Upper lobe of left lung (tissue), 6 donors: ENCODE results near the gene ADAMTSL3. TPM values are rescaled to one million over a fixed set of nuclear protein-coding genes. Genes with fewer than 3 reads are reported as not detected.
A peak's percentile ranks its signal among the peaks of the same experiment; 100 is the strongest.
"Not testable (repeated sequence)": the region's sequence is repeated elsewhere in the genome, so short reads cannot be mapped to it uniquely, and the experiment has no call there.

Source experiments
- ATAC-seq, 2 donors: fragments of 200-7000 bp; cut with Tn5 transposase; one replicate each; pipeline ENCODE4 v1.9.1; 2022; ENCODE audit warnings: mild to moderate bottlenecking in 2 of 2, moderate library complexity in 2 of 2; ENCODE audit not compliant: low FRiP score in 2 of 2
- DNase-seq, 2 donors: peaks; one replicate each; pipeline ENCODE4 v3.0.0-alpha.2; 2019 to 2020
- H3K27ac ChIP-seq, 4 donors: fragments of 200-600 bp; sonication (generic); one replicate each; pipeline ENCODE4 v1.5.1; 2016 to 2019
- H3K27me3 ChIP-seq, 4 donors: fragments of 200-600 bp; sonication (generic); one replicate each; pipeline ENCODE4 v1.5.1; 2017 to 2019
- H3K36me3 ChIP-seq, 4 donors: fragments of 200-600 bp; sonication (generic); one replicate each; pipeline ENCODE4 v1.5.1; 2016 to 2019
- H3K4me1 ChIP-seq, 4 donors: fragments of 200-600 bp; sonication (generic); one replicate each; pipeline ENCODE4 v1.5.1; 2018 to 2019
- H3K4me3 ChIP-seq, 4 donors: fragments of 200-600 bp; sonication (generic); one replicate each; pipeline ENCODE4 v1.5.1; 2017 to 2019; ENCODE audit warnings: mild to moderate bottlenecking in 2 of 4, moderate library complexity in 1 of 4
- H3K9me3 ChIP-seq, 4 donors: fragments of 200-600 bp; sonication (generic); one replicate each; pipeline ENCODE4 v1.5.1; 2018 to 2019
- CTCF ChIP-seq, 6 experiments: fragments of 450-650 bp in 4 of 6; fragments of 200-600 bp in 2 of 6; sonication (generic) in 2 of 6; IDR thresholded peaks; one replicate each; pipeline ENCODE4 v1.5.1; 2016 to 2019; ENCODE audit warnings: antibody characterized with exemption in 6 of 6
- EP300 ChIP-seq, 4 donors: sonication (generic); formaldehyde crosslinking; IDR thresholded peaks; one replicate each; pipeline ENCODE4 v1.5.1; 2017; ENCODE audit warnings: antibody characterized with exemption in 4 of 4, control low read depth in 2 of 4
- POLR2A ChIP-seq, 4 donors: fragments of 450-650 bp; IDR thresholded peaks; one replicate each; pipeline ENCODE4 v1.5.1; 2016 to 2017; ENCODE audit warnings: antibody characterized with exemption in 4 of 4, mild to moderate bottlenecking in 2 of 4
- POLR2AphosphoS5 ChIP-seq, 2 donors: sonication (generic); formaldehyde crosslinking; IDR thresholded peaks; one replicate each; pipeline ENCODE4 v1.5.1; 2017; ENCODE audit warnings: antibody characterized with exemption in 2 of 2
- WGBS, 2 donors: methylation state at CpG; one replicate each; pipeline ENCODE4 v1.1.5; 2017 to 2018; 5-methylcytosine and 5-hydroxymethylcytosine counted together
- total RNA-seq, 6 donors: library from RNA; depleted of rRNA in 4 of 6; stranded (reverse); fragments of >200 nt in 4 of 6; gene quantifications; one replicate each; pipeline versions ENCODE4 v1.1.0 to v1.2.1, GENCODE V29; 2016 to 2021
- donor health status: DM: no; HTN: no; CAD: no; lungs with moderate emphysema.
- donor health status: DM: no; HTN: yes; CAD: no; lungs with severe emphysema.

ADAMTSL3 gene
- total RNA-seq, 6 donors from 2014 or later = 8.8 to 22.2 (median 11.7) TPM

DNA sequence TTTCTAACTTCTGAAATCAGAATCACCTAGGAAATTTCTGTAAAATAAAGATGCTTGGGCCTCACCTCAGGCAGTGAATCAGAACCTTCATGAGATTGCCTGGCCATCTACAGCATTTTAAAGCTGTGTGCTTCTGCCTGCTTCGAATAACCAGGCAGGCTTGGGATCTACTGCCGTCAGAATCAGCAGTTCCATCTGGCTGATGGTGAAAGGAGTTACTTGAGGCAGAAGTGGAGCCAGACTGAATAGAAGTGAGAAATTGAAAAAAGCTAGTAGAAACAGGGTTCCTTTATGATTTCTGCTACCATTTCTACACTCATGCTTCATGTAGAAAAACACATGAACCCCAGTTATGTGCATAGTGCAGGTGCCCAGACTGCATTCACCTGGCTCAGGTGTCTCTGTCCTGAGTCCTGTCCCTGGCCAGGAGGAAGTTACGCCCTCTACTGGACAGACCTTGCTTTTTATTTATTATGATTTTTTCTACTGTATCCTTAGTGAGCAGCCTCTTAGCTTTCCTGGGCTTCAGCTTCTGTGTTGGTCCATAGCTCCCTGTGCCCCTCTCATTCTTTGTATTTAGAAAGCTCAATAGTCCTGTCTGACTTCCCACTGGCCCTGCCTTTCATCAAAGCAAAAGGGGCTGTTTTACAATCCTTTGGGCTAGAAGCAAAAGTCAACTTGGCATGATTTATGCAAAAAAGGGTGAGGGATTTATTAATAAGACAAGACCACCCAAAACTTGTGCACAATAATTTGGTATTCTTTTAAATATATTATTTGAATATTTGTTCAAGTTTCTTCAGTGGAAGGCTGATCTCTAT, 380.9 kb downstream of the ADAMTSL3 start:
- WGBS, 2 donors = 46 to 72% methylated on average over 3 of the region's 3 CpGs
- H3K4me3 ChIP-seq = no peak overlapping the region
- no peak for ATAC-seq

DNA sequence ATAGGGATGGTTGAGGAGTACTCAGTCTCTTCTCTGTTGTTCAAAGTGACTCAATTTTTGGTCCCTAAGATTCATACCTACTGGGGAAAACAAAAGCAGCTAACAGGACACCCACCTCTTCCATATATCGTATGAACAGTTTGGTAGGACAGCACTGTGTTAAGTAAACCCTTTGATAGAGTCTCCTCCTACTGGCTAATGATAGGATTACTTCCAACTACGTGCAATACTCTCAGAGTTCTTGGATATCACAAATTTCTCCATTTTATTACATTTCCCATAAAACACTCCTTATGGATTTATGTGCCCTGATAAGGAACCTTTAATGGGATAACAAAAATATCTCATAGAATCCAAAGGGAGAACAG, 381.5 kb downstream of the ADAMTSL3 start:
- WGBS, 2 donors = 5% methylated on average over 2 of the region's 2 CpGs
- DNase-seq = no peak

More for the DNA sequence above, 380.9 kb downstream of the ADAMTSL3 start:
- H3K27ac ChIP-seq = no peak overlapping the region
- no peaks in the 10 kb centered on the region for H3K4me1 ChIP-seq
- H3K9me3 ChIP-seq = no peaks in the 10 kb centered on the region
- no peaks in the 10 kb centered on the region for H3K27me3 ChIP-seq
- no peaks in the 10 kb centered on the region for H3K36me3 ChIP-seq
- TF ChIP-seq CTCF (IDR thresholded peaks at IDR 0.05) (peak in 1 of 6 experiments; percentile 3), POLR2AphosphoS5 (IDR thresholded peaks at IDR 0.05) (no peak)
- no peak for DNase-seq

DNA sequence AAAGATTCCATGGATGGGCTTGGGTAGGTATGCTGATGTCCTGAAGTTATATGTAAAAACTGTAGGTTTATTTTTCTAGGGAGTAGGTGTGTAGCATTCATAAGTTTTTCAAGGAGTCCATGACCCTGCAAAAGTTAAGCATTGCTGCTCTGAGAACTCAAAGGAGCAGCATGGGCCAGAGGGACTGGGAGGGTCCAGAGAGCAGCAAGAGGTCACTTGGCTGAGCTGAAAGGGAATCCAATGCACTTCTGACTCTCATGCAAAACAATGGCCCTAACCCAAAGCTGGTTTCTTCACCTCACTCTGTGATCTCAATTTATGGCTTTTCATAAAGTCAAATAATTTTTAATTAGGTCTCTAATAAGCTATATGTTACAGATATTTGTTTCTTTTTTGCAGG, 383.4 kb downstream of the ADAMTSL3 start:
- Histone ChIP-seq H3K27ac (no peak overlapping the region), H3K9me3 (no peaks in the 10 kb centered on the region), H3K36me3 (no peaks in the 10 kb centered on the region), H3K4me3 (no peak overlapping the region), H3K4me1 (no peaks in the 10 kb centered on the region), H3K27me3 (no peaks in the 10 kb centered on the region)
- no peak for TF ChIP-seq CTCF (IDR thresholded peaks at IDR 0.05)
- no peak for TF ChIP-seq EP300 (IDR thresholded peaks at IDR 0.05)
- TF ChIP-seq POLR2A (IDR thresholded peaks at IDR 0.05) = no peak
- TF ChIP-seq POLR2AphosphoS5 (IDR thresholded peaks at IDR 0.05) = no peak
- ATAC-seq (no peak), DNase-seq (no peak)

More for the DNA sequence above, 381.5 kb downstream of the ADAMTSL3 start:
- Histone ChIP-seq H3K4me1 (no peaks in the 10 kb centered on the region), H3K27me3 (no peaks in the 10 kb centered on the region), H3K36me3 (no peaks in the 10 kb centered on the region), H3K9me3 (no peaks in the 10 kb centered on the region), H3K4me3 (no peak overlapping the region), H3K27ac (no peak overlapping the region)
- ATAC-seq = peak in 1 of 2 donors; percentile 71
- TF ChIP-seq CTCF (IDR thresholded peaks at IDR 0.05) (peak in 2 of 6 experiments; percentile 16 to 25), POLR2A (IDR thresholded peaks at IDR 0.05) (no peak)

DNA sequence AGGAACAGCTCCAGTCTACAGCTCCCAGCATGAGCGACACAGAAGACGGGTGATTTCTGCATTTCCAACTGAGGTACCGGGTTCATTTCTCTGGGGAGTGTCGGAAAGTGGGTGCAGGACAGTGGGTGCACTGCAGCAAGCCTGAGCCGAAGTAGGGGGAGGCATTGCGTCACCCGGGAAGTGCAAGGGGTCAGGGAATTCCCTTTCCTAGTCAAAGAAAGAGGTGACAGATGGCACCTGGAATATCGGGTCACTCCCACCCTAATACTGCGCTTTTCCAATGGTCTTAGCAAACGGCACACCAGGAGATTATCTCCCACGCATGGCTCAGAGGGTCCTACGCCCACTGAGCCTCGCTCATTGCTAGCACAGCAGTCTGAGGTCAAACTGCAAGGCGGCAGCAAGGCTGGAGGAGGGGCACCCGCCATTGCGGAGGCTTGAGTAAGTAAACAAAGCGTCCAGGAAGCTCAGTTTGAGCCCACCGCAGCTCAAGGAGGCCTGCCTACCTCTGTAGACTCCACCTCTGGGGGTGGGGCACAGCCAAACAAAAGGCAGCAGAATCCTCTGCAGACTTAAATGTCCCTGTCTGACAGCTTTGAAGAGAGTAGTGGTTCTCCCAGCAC, 388.6 kb downstream of the ADAMTSL3 start:
- H3K4me3 ChIP-seq, H3K36me3 ChIP-seq, ATAC-seq, H3K27ac ChIP-seq, H3K27me3 ChIP-seq, H3K9me3 ChIP-seq, H3K4me1 ChIP-seq: not testable (repeated sequence)
- WGBS, 2 donors = 75 to 84% methylated on average over 18 of the region's 18 CpGs
- DNase-seq = peak in 1 of 2 donors; percentile 13

DNA sequence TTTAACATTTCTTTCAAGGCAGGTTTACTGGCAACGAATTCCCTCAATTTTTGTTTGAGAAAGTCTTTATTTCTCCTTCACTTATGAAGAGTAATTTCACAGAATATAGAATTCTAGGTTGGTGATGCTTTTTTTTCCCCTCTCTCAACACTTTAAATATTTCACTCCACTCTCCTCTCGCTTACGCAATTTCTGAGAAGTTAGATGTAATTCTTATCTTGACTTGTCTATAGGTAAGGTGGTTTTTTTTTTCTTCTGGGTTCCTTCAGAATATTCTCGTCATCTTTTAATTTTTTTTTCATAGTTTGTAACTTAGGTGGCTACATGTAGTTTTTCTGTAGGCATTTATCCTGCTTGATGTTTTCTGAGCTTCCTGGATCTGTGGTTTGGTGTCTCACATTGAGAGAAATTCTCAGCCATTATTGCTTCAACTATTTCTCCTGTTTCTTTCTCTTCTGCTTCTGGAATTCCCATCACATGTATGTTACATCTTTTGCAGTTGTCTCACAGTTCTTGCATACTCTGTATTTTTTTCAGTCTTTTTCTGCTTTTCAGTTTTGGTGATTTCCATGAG, 392.2 kb downstream of the ADAMTSL3 start:
- ATAC-seq (no peak), DNase-seq (no peak)
- H3K4me1 ChIP-seq = no peaks in the 10 kb centered on the region
- peaks cover 0 to 4% (median 0%) of the 10 kb centered on the region in 4 donors for H3K9me3 ChIP-seq
- no peak overlapping the region for H3K27ac ChIP-seq
- TF ChIP-seq EP300 (IDR thresholded peaks at IDR 0.05) = no peak
- no peak for TF ChIP-seq CTCF (IDR thresholded peaks at IDR 0.05)
- 80 to 81% methylated on average over 4 of the region's 4 CpGs for WGBS, 2 donors
- H3K4me3 ChIP-seq = no peak overlapping the region
- H3K27me3 ChIP-seq = no peaks in the 10 kb centered on the region
- no peaks in the 10 kb centered on the region for H3K36me3 ChIP-seq

DNA sequence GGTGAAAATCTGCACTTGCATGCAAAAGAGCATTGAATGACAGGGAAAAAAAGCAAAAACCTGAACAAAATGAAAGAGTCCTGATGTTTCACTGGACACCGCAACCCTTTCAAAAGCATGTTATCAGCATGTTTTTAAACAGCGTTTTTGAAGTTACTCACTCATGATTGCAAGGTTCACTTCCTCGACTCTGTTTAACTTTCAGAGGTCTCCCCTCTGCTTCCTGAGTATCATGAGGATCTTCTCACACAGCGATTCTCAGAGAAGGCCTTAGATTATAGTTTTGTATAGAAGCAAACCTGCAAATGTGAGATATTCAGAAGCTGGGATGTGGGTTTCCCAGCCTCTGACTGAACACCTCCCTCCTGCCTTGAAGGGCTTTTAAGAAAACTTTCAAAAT, 395.6 kb downstream of the ADAMTSL3 start:
- DNase-seq, H3K4me1 ChIP-seq, H3K4me3 ChIP-seq, H3K27me3 ChIP-seq, H3K27ac ChIP-seq, H3K9me3 ChIP-seq, H3K36me3 ChIP-seq, ATAC-seq: not testable (repeated sequence)
- WGBS, 2 donors = 40 to 51% methylated on average over 4 of the region's 4 CpGs
